HL-60 (cell line): Measurements from ENCODE around the gene TH.

Source experiments
- CTCF ChIP-seq: IDR thresholded peaks from one replicate; pipeline ENCODE4 v1.5.1; 2011; ENCODE audit warnings: low read length, control low read depth, inconsistent platforms; ENCODE audit not compliant: insufficient read depth
- GABPA ChIP-seq: IDR thresholded peaks from 2 replicates; pipeline ENCODE4 v1.6.1; 2012; ENCODE audit warnings: low read depth
- POLR2AphosphoS5 ChIP-seq: IDR thresholded peaks from 2 replicates; pipeline ENCODE4 v1.6.1; 2012; ENCODE audit warnings: low read depth
- REST ChIP-seq: IDR thresholded peaks from 2 replicates; pipeline ENCODE4 v1.6.1; 2012; ENCODE audit warnings: low read depth; ENCODE audit not compliant: insufficient replicate concordance
- SPI1 ChIP-seq: IDR thresholded peaks from 2 replicates; pipeline ENCODE4 v1.6.1; 2012; ENCODE audit warnings: low read depth, mild to moderate bottlenecking, borderline replicate concordance

GRCh38 chr11:2148595-2148994, 23.0 kb downstream of the TH start:
- TF ChIP-seq REST (no peak), CTCF (no peak), GABPA (no peak), POLR2AphosphoS5 (no peak), SPI1 (no peak)
